22Rv1 (cell line): ENCODE data around the gene ZNF407.

Experiments used
- H3K27ac ChIP-seq: fragments of 450-650 bp; 2 replicates; pipeline ENCODE4 v1.5.1; 2017
- CTCF ChIP-seq: fragments of 450-650 bp; IDR thresholded peaks from 2 replicates; pipeline ENCODE4 v1.5.1; 2017; ENCODE audit warnings: mild to moderate bottlenecking
- ZFX ChIP-seq: fragments of 450-650 bp; IDR thresholded peaks from 2 replicates; pipeline ENCODE4 v1.6.1; 2017; ENCODE audit warnings: antibody characterized with exemption, borderline replicate concordance

Gene ZNF407

GRCh38 chr18:74733598-74733997 is 135.9 kb downstream of the ZNF407 start:
- no peak overlapping the region for H3K27ac ChIP-seq
- TF ChIP-seq CTCF (no peak), ZFX (no peak)

- no peak for TF ChIP-seq CTCF
- TF ChIP-seq ZFX = no peak
- H3K27ac ChIP-seq = no peak overlapping the region
These were observed 136.4 kb downstream of the ZNF407 start for GRCh38 chr18:74734013-74734444.

GRCh38 chr18:74739926-74740325 is 142.3 kb downstream of the ZNF407 start:
- no peak for TF ChIP-seq CTCF
- no peak for TF ChIP-seq ZFX

GRCh38 chr18:74742573-74743243 is 145.0 kb downstream of the ZNF407 start:
- H3K27ac ChIP-seq = no peak overlapping the region
- TF ChIP-seq ZFX (no peak), CTCF (no peak)

More at GRCh38 chr18:74739926-74740325, 142.3 kb downstream of the ZNF407 start:
- H3K27ac ChIP-seq = no peak overlapping the region

- TF ChIP-seq CTCF = no peak
- TF ChIP-seq ZFX = no peak
- no peak overlapping the region for H3K27ac ChIP-seq
These were observed 148.1 kb downstream of the ZNF407 start for GRCh38 chr18:74745633-74746403.

GRCh38 chr18:74748809-74749208 is 151.1 kb downstream of the ZNF407 start:
- no peak overlapping the region for H3K27ac ChIP-seq
- TF ChIP-seq ZFX (no peak), CTCF (no peak)

- TF ChIP-seq CTCF (no peak), ZFX (no peak)
- H3K27ac ChIP-seq = no peak overlapping the region
These were observed 161.3 kb downstream of the ZNF407 start for GRCh38 chr18:74758995-74759394.
